Dendritic cell treated with granulocyte-macrophage colony-stimulating factor and Interleukin-4, amounts not matched to agents 40 ng/mL and 50 ng/mL, for 4 days (primary cell): ENCODE data around the gene PRDM12.

ENCODE experiments used
- H3K27ac Mint-ChIP-seq: one replicate; pipeline ENCODE4 v1.8.0; 2022; ENCODE audit warnings: mild to moderate bottlenecking, mixed read lengths
- H3K27me3 Mint-ChIP-seq: one replicate; pipeline ENCODE4 v1.8.0; 2022; ENCODE audit warnings: mild to moderate bottlenecking, mixed read lengths
- H3K36me3 Mint-ChIP-seq: one replicate; pipeline ENCODE4 v1.8.0; 2022; ENCODE audit warnings: low read depth, mixed read lengths
- H3K4me1 Mint-ChIP-seq: one replicate; pipeline ENCODE4 v1.8.0; 2022; ENCODE audit warnings: low read depth, mixed read lengths
- H3K4me3 Mint-ChIP-seq: one replicate; pipeline ENCODE4 v1.8.0; 2022; ENCODE audit warnings: mild to moderate bottlenecking, moderate library complexity, mixed read lengths
- H3K9me3 Mint-ChIP-seq: one replicate; pipeline ENCODE4 v1.8.0; 2022; ENCODE audit warnings: mixed read lengths
- intact Hi-C: fragments of 100-400 bp; cut with micrococcal nuclease; formaldehyde crosslinking; loops from one replicate; pipeline ENCODE4 v1.15.0; 2022

Gene PRDM12

GRCh38 chr9:130728721-130729120 is 64.3 kb downstream of the PRDM12 start:
- no peaks in the 10 kb centered on the region for H3K9me3 Mint-ChIP-seq
- peaks cover 16% of the 10 kb centered on the region for H3K4me1 Mint-ChIP-seq
- H3K27me3 Mint-ChIP-seq: no peaks in the 10 kb centered on the region
- H3K36me3 Mint-ChIP-seq: peaks cover 26% of the 10 kb centered on the region
- intact Hi-C loops: no loop called here
- H3K4me3 Mint-ChIP-seq: no peak overlapping the region
- no peak overlapping the region for H3K27ac Mint-ChIP-seq

GRCh38 chr9:130729145-130729544 is 64.8 kb downstream of the PRDM12 start:
- Mint-ChIP-seq H3K27me3 (no peaks in the 10 kb centered on the region), H3K36me3 (peaks cover 26% of the 10 kb centered on the region), H3K4me1 (peaks cover 16% of the 10 kb centered on the region), H3K4me3 (no peak overlapping the region), H3K27ac (no peak overlapping the region), H3K9me3 (no peaks in the 10 kb centered on the region)
- intact Hi-C loops: no loop called here

GRCh38 chr9:130731355-130731754 is 67.0 kb downstream of the PRDM12 start:
- intact Hi-C loops: no loop called here
- Mint-ChIP-seq H3K4me3 (no peak overlapping the region), H3K9me3 (no peaks in the 10 kb centered on the region), H3K27ac (no peak overlapping the region), H3K36me3 (peaks cover 21% of the 10 kb centered on the region), H3K4me1 (peaks cover 13% of the 10 kb centered on the region), H3K27me3 (no peaks in the 10 kb centered on the region)

GRCh38 chr9:130732136-130732535 is 67.7 kb downstream of the PRDM12 start:
- H3K4me1 Mint-ChIP-seq: peaks cover 12% of the 10 kb centered on the region
- intact Hi-C loops: no loop called here
- no peaks in the 10 kb centered on the region for H3K27me3 Mint-ChIP-seq
- H3K27ac Mint-ChIP-seq: no peak overlapping the region
- no peak overlapping the region for H3K4me3 Mint-ChIP-seq
- peaks cover 19% of the 10 kb centered on the region for H3K36me3 Mint-ChIP-seq
- no peaks in the 10 kb centered on the region for H3K9me3 Mint-ChIP-seq
